Measurements from ENCODE around the gene KCNMA1.

GRCh38 chr10:77386365-77386764, 251.2 kb downstream of the KCNMA1 start:
- TF ChIP-seq GATA2 (IDR thresholded peaks at IDR 0.05; ENCODE audit: low read depth, low read length) (no peak), GATA3 (IDR thresholded peaks at IDR 0.05; ENCODE audit: low read depth, low read length) (no peak)

Data from SH-SY5Y (cell line).